ENCODE data around the gene CDH23.

Gene CDH23

DNA sequence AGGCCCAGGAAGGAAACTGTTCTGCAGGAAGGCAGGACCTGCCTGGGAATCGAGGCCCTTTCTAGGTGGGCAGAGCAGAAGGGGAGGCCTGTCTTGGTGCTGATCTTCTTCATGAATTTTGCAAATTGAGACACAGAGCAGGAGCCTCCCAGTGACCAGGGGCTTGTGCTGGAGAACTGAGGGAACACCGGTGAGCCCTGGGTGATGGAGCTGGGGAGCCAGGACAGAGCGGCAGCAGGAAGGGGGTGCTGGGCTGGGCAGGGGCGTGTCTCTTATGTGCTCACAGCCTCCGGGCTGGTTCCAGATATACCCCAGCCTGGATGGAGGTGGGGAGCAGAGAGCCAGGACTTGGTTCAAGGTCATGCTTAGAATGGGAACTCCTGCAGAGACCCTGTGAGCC lies 182.9 kb downstream of the CDH23 start:
- no peaks in the 10 kb centered on the region for H3K9me3 ChIP-seq (ENCODE audit: control insufficient read depth, low read length)
- no peaks in the 10 kb centered on the region for H3K4me1 ChIP-seq (ENCODE audit: control insufficient read depth, insufficient read depth, low read length)
- H3K4me3 ChIP-seq (ENCODE audit: low read length): no peak overlapping the region
- no peaks in the 10 kb centered on the region for H3K36me3 ChIP-seq (ENCODE audit: control insufficient read depth, insufficient read depth, low read length)
- H3K9ac ChIP-seq (ENCODE audit: low read length): no peak overlapping the region
- peaks cover 3% of the 10 kb centered on the region for H3K27me3 ChIP-seq (ENCODE audit: control insufficient read depth, insufficient read depth, low read length)

DNA sequence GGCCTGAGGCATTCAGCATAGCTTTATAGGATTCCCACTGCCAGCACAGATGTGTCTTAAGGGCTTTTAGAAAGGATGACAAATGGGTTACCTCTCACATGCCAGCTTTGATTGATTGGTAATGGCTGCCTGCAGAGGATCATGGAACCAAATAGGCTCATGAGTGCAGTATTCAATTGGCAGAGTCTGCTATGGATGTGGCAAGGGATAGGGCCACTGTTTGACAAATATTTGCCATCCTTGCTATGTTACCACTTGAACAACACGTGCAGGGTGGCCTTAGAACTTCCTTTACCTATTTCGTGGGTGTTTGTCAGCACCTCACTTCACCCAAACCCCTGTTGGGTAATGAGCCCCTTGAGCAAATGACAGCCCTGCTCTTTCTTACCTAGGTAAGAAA lies 183.7 kb downstream of the CDH23 start:
- H3K4me3 ChIP-seq (ENCODE audit: low read length): no peak overlapping the region
- H3K36me3 ChIP-seq (ENCODE audit: control insufficient read depth, insufficient read depth, low read length): no peaks in the 10 kb centered on the region
- H3K27me3 ChIP-seq (ENCODE audit: control insufficient read depth, insufficient read depth, low read length): peaks cover 9% of the 10 kb centered on the region
- no peaks in the 10 kb centered on the region for H3K9me3 ChIP-seq (ENCODE audit: control insufficient read depth, low read length)
- no peaks in the 10 kb centered on the region for H3K4me1 ChIP-seq (ENCODE audit: control insufficient read depth, insufficient read depth, low read length)
- no peak overlapping the region for H3K9ac ChIP-seq (ENCODE audit: low read length)

- H3K27me3 ChIP-seq (ENCODE audit: control insufficient read depth, insufficient read depth, low read length): peaks cover 14% of the 10 kb centered on the region
- H3K9ac ChIP-seq (ENCODE audit: low read length): no peak overlapping the region
- H3K4me1 ChIP-seq (ENCODE audit: control insufficient read depth, insufficient read depth, low read length): no peaks in the 10 kb centered on the region
- no peaks in the 10 kb centered on the region for H3K36me3 ChIP-seq (ENCODE audit: control insufficient read depth, insufficient read depth, low read length)
- H3K4me3 ChIP-seq (ENCODE audit: low read length): no peak overlapping the region
- H3K9me3 ChIP-seq (ENCODE audit: control insufficient read depth, low read length): no peaks in the 10 kb centered on the region
These were observed 184.2 kb downstream of the CDH23 start for GRCh38 chr10:71580926-71581325.

GRCh38 chr10:71581376-71581775 lies 184.7 kb downstream of the CDH23 start:
- Histone ChIP-seq H3K36me3 (ENCODE audit: control insufficient read depth, insufficient read depth, low read length) (no peaks in the 10 kb centered on the region), H3K27me3 (ENCODE audit: control insufficient read depth, insufficient read depth, low read length) (peaks cover 14% of the 10 kb centered on the region), H3K9me3 (ENCODE audit: control insufficient read depth, low read length) (no peaks in the 10 kb centered on the region), H3K4me1 (ENCODE audit: control insufficient read depth, insufficient read depth, low read length) (no peaks in the 10 kb centered on the region), H3K4me3 (ENCODE audit: low read length) (no peak overlapping the region), H3K9ac (ENCODE audit: low read length) (no peak overlapping the region)

DNA sequence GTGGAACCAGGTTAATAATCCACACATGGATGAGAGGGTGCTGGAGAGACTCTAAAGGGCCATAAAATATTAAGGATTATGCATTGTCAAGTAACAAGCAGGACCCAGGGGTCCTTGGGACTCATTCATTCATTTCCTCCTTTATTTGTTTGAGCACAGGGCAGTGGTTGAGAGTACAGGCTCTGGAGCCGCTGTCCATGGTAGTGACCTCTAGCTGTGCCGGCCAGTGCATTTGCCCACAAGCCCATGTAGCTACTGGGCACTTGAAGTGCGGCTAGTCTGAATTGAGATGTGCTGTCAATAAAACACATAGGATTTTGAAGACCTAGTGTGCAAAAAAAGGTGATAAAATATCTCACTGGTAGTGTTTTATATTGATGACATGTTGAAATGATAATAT lies 185.3 kb downstream of the CDH23 start:
- H3K27me3 ChIP-seq (ENCODE audit: control insufficient read depth, insufficient read depth, low read length): peaks cover 14% of the 10 kb centered on the region
- H3K4me1 ChIP-seq (ENCODE audit: control insufficient read depth, insufficient read depth, low read length): no peaks in the 10 kb centered on the region
- no peak overlapping the region for H3K9ac ChIP-seq (ENCODE audit: low read length)
- H3K9me3 ChIP-seq (ENCODE audit: control insufficient read depth, low read length): no peaks in the 10 kb centered on the region
- no peak overlapping the region for H3K4me3 ChIP-seq (ENCODE audit: low read length)
- H3K36me3 ChIP-seq (ENCODE audit: control insufficient read depth, insufficient read depth, low read length): no peaks in the 10 kb centered on the region

GRCh38 chr10:71582506-71583475 lies 186.1 kb downstream of the CDH23 start:
- Histone ChIP-seq H3K9me3 (ENCODE audit: control insufficient read depth, low read length) (no peaks in the 10 kb centered on the region), H3K27me3 (ENCODE audit: control insufficient read depth, insufficient read depth, low read length) (peaks cover 10% of the 10 kb centered on the region), H3K9ac (ENCODE audit: low read length) (no peak overlapping the region)

GRCh38 chr10:71584461-71584860 lies 187.7 kb downstream of the CDH23 start:
- Histone ChIP-seq H3K4me1 (ENCODE audit: control insufficient read depth, insufficient read depth, low read length) (no peaks in the 10 kb centered on the region), H3K27me3 (ENCODE audit: control insufficient read depth, insufficient read depth, low read length) (peaks cover 13% of the 10 kb centered on the region), H3K9ac (ENCODE audit: low read length) (no peak overlapping the region)

More at GRCh38 chr10:71582506-71583475, 186.1 kb downstream of the CDH23 start:
- H3K4me3 ChIP-seq (ENCODE audit: low read length): no peak overlapping the region
- H3K36me3 ChIP-seq (ENCODE audit: control insufficient read depth, insufficient read depth, low read length): no peaks in the 10 kb centered on the region
- no peaks in the 10 kb centered on the region for H3K4me1 ChIP-seq (ENCODE audit: control insufficient read depth, insufficient read depth, low read length)

GRCh38 chr10:71584902-71585563 lies 188.3 kb downstream of the CDH23 start:
- H3K9ac ChIP-seq (ENCODE audit: low read length): no peak overlapping the region
- no peaks in the 10 kb centered on the region for H3K4me1 ChIP-seq (ENCODE audit: control insufficient read depth, insufficient read depth, low read length)
- H3K27me3 ChIP-seq (ENCODE audit: control insufficient read depth, insufficient read depth, low read length): peaks cover 17% of the 10 kb centered on the region
- no peaks in the 10 kb centered on the region for H3K36me3 ChIP-seq (ENCODE audit: control insufficient read depth, insufficient read depth, low read length)
- H3K9me3 ChIP-seq (ENCODE audit: control insufficient read depth, low read length): no peaks in the 10 kb centered on the region
- no peak overlapping the region for H3K4me3 ChIP-seq (ENCODE audit: low read length)

More at GRCh38 chr10:71584461-71584860, 187.7 kb downstream of the CDH23 start:
- H3K36me3 ChIP-seq (ENCODE audit: control insufficient read depth, insufficient read depth, low read length): no peaks in the 10 kb centered on the region
- H3K9me3 ChIP-seq (ENCODE audit: control insufficient read depth, low read length): no peaks in the 10 kb centered on the region
- H3K4me3 ChIP-seq (ENCODE audit: low read length): no peak overlapping the region

DNA sequence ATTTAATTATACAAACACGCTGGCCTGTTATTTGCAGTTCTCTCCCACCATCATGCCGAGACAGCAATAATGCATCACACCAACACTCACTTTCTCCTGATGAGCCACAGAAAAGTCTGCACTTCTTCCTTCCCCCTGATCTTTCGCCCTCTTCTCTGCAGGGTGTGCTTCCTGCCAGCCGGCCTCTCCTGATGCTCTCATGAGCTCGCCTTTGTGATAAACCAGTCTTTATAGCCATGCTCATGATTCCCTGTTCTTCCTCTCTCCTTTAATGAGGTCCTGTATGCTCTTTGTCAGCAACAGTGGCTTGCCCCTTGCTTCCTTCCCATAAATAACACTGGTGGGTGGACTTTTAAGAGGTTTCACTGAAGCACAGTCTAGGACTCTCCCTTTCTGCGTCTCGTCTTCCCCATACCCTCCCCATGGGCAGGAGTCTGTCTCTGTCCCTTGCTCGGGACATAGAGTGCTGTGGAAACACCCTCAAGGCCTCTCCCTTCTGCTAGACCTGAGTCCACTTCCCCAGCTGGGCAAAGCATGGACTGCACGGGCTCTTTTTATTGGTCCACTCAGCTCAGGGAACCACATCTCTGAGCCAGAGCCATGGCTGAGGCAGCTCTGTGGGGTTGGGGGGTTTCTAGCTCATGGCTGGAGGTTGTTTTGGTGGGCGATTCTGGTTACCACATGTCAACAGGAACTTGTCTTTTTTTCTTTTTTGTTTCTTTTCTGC lies 189.0 kb downstream of the CDH23 start:
- Histone ChIP-seq H3K9me3 (ENCODE audit: control insufficient read depth, low read length) (no peaks in the 10 kb centered on the region), H3K27me3 (ENCODE audit: control insufficient read depth, insufficient read depth, low read length) (peaks cover 19% of the 10 kb centered on the region), H3K9ac (ENCODE audit: low read length) (no peak overlapping the region), H3K4me3 (ENCODE audit: low read length) (no peak overlapping the region), H3K4me1 (ENCODE audit: control insufficient read depth, insufficient read depth, low read length) (no peaks in the 10 kb centered on the region), H3K36me3 (ENCODE audit: control insufficient read depth, insufficient read depth, low read length) (no peaks in the 10 kb centered on the region)

DNA sequence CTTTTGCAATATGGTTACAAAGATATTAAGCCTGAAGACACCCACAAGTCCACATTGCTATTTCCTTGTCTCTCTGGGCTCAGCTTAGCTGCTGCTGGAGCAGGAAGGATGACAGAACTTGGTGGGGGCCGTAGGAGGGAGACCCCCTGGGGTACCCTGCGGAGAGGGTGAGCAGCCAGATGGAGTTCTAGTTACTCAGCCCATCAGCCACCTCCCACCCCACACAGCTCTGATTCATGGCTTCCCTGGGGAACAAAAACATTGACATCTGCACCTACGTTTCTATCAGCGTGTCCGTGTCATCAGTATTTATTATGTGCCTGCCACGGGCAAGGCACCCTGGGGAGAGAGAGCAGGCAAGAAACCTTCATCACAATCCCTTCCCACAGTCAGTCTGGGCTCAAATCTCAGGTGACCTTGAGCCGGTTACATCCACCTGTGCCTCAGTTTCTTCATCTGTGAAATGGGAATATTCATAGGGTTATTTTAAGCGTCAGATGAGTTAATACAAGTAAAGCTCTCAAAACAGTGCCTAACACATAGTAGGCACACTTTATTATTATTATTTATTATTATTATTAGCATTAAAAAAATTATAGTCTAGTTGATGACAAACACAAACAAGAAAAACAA lies 191.3 kb downstream of the CDH23 start:
- peaks cover 19% of the 10 kb centered on the region for H3K27me3 ChIP-seq (ENCODE audit: control insufficient read depth, insufficient read depth, low read length)
- H3K9ac ChIP-seq (ENCODE audit: low read length): no peak overlapping the region

DNA sequence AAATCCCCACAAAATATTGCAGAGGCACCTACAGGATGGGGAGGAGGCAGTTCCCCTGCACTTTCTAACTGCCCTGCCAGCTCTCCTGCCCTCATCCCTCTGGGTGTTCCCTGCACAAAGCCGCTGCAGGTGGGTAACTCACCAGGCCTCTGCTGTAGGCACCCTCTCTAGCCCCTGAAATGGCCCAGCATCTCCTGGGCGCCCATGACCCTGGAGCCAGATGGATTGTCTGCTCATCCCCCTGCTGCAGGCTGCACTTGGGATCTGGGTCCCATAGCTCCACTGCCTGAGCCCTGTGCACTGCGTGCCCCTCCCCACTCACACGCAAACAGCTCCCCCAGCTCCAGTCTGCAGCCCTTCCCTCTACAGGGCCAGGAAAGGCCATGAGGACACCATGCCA lies 192.0 kb downstream of the CDH23 start:
- Histone ChIP-seq H3K9ac (ENCODE audit: low read length) (no peak overlapping the region), H3K9me3 (ENCODE audit: control insufficient read depth, low read length) (no peaks in the 10 kb centered on the region), H3K36me3 (ENCODE audit: control insufficient read depth, insufficient read depth, low read length) (no peaks in the 10 kb centered on the region), H3K27me3 (ENCODE audit: control insufficient read depth, insufficient read depth, low read length) (peaks cover 19% of the 10 kb centered on the region), H3K4me3 (ENCODE audit: low read length) (no peak overlapping the region), H3K4me1 (ENCODE audit: control insufficient read depth, insufficient read depth, low read length) (no peaks in the 10 kb centered on the region)

More for the DNA sequence above, 191.3 kb downstream of the CDH23 start:
- Histone ChIP-seq H3K36me3 (ENCODE audit: control insufficient read depth, insufficient read depth, low read length) (no peaks in the 10 kb centered on the region), H3K4me3 (ENCODE audit: low read length) (no peak overlapping the region), H3K9me3 (ENCODE audit: control insufficient read depth, low read length) (no peaks in the 10 kb centered on the region), H3K4me1 (ENCODE audit: control insufficient read depth, insufficient read depth, low read length) (no peaks in the 10 kb centered on the region)
